DMS 273 (cell line): ENCODE measurements around the gene TMTC4.
"Not testable (repeated sequence)": the region's sequence is repeated elsewhere in the genome, so short reads cannot be mapped to it uniquely, and the experiment has no call there.

ENCODE experiments used
- DNase-seq: peaks from one replicate; lab custom pipeline; 2025; ENCODE audit not compliant: unreplicated experiment; lab: John Stamatoyannopoulos, UW

The TMTC4 gene

DNA sequence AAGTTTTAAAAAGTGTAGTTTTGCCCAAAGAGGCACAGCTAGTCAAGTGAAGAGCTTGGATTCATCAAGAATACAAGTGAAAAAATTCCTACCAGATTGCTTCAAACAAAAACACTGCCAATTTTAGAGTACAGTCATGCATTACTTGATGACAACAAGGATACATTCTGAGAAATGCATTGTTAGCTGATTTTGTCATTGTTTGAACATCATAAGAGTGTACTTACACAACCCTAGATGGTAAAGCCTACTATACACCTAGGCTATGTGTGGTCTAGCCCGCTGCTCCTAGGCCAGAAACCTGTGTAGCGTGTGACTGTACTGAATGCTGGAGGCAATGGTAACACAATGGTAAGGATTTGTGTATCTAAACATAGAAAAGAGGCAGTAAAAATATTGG is 41.1 kb downstream of the TMTC4 start:
- no peak for DNase-seq

DNA sequence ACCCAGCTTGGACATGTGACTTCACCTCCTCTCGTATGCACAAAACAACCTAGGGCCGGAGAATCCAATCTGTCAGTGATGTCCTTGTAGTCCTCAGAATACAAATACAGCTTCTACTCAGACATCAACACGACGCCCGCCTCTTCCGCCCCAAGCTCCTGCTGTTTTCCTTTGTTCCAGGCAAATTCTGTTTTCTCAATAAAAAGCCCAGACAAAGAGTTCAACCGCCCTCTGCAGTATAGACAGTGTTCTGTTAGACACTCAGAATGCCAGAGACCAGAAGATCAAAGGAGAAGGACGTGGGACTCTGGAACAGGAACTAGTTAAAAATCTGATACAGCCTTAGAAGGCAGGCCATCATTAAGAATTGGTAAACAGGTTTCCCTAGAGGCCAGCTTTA is 44.0 kb downstream of the TMTC4 start:
- no peak for DNase-seq

DNA sequence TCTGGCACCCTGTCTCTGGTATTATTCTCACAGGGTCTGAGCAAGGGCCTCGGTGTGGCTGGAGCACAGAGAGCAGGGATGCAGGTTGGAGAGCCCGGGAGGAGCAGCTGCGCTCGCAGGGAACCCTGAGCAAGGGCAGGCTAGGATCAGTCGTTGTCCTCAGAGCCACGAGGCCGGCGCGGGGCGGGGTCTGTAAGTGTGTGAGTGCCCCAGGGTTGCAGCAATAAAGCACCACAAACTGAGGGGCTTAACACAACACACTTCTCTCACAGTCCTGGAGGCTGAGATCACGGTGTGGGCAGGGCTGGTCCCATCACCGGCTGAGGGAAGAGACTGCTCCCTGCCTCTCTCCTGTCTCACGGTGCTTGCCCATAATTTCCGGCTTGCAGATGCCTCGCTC is 47.5 kb downstream of the TMTC4 start:
- no peak for DNase-seq

DNA sequence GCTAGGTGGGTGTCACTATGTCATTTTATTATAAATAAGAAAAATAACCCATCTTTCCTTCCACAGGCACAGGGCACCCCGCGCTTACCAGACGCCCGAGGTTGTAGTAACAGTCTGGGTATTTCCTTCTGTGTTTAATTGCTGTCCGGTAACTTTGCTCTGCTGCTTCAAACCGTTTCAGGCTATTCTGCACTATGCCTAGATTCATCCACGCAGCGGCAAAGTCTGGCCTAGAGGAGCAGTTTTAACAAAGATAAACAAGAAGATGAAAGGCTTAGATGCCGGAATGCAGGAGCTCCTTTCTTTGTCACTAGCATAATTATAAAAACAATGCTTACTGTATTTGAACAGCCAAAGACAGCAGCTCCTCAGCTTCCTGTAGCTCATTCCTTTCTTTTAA is 49.1 kb downstream of the TMTC4 start:
- DNase-seq, result no peak

DNA sequence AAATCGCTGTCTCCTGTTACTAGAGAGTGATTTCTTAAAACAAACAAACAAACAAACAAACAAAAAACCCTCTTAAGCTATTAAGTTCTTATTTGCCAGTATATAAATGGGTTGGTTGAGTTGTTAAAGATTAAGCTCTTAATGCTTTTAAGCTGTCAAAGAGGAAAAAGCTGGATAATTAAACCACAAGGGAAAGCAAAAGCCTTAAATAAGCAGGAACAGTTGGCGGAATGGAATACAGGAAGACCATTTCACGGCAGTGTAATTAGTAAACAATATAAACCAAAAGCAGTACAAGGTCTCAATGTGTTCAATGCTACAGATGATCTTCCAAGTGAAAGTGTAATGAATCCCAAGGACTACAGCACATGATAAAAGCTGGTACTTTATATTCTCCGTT is 53.8 kb downstream of the TMTC4 start:
- DNase-seq, result no peak

DNA sequence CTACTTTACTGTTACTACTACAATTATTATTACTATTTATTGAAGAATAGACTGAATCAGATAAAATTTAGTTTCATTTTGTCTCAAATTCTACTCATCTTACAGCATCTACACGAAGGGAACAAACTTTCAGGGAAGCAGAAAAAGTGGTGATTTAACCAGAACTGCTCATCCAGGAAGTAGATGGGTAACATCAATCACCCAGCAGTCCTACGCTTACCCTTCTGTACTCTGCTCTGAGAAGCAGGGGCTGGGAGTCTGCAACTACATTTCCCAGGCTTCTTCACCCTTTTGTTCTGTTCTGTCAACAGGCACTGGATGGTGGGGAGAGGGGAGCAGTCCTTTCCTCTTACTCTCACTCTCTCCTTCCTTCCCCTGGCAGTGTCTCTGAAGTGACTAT is 54.7 kb downstream of the TMTC4 start:
- DNase-seq, result no peak

DNA sequence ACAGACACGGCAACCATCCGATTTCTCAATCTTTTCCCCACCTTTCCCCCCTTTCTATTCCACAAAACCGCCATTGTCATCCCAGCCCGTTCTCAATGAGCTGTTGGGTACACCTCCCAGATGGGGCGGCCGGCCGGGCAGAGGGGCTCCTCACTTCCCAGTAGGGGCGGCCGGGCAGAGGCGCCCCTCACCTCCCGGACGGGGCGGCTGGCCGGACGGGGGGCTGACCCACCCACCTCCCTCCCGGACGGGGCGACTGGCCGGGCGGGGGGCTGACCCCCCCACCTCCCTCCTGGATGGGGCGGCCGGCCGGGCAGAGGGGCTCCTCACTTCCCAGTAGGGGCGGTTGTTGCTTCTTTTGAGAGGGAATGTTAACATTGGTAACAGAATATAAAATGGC is 55.7 kb downstream of the TMTC4 start:
- DNase-seq, result not testable (repeated sequence)

DNA sequence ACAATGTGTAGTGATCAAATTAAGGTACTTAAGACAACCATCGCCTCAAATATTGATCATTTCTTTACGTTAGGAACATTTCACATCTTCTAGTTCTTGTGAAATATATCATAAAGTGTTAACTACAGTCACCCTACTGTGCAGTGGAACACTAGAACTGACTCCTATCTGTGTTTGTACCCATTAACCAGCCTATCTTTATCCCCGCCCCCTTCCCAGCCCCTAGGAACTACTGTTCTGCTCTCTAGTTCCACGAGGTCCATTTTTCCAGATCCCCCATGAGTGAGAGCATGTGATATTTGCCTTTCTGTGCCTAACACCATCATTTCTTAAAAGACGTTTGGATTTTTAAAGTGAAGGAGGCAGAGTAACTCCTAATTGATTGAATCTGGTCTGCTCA is 61.6 kb downstream of the TMTC4 start:
- no peak for DNase-seq

DNA sequence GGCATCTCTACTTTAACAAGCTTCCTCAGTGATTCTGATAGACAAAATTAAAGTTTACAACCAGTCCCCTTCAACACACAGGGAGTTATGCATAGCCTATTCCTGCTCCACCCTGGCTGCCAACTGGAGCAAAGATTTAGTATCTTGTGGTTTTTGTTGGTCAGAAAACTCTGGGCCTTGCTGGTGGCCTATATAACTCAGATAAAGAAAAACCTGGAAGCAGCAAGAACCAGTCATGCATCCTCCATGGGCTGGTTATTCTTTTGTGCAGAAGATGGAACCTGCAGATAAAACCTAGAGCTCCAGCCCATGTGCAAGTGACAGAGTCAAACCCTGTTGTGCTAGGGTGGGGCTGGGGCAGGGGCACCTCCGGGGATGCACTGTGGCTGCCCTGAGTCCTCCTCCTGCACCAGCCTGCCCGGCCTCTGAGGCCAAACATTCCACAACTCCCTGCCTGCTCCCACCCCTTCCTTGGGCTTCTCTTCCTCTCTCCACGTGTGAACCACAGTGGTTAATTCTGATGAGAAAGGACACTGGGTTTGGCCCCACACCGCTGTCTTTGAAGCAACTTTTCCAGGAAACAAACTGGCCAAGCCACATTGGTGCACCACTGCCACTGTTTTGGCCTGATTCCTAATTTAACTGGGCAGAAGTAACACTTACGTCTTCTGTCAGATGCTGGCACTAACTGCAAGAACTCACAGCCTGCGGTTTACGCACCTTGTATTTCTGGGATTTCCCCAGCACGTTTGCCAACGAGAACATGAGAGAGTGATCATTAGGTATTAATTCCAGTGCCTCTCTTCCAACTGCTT is 62.7 kb downstream of the TMTC4 start:
- DNase-seq, result peak; percentile 12

DNA sequence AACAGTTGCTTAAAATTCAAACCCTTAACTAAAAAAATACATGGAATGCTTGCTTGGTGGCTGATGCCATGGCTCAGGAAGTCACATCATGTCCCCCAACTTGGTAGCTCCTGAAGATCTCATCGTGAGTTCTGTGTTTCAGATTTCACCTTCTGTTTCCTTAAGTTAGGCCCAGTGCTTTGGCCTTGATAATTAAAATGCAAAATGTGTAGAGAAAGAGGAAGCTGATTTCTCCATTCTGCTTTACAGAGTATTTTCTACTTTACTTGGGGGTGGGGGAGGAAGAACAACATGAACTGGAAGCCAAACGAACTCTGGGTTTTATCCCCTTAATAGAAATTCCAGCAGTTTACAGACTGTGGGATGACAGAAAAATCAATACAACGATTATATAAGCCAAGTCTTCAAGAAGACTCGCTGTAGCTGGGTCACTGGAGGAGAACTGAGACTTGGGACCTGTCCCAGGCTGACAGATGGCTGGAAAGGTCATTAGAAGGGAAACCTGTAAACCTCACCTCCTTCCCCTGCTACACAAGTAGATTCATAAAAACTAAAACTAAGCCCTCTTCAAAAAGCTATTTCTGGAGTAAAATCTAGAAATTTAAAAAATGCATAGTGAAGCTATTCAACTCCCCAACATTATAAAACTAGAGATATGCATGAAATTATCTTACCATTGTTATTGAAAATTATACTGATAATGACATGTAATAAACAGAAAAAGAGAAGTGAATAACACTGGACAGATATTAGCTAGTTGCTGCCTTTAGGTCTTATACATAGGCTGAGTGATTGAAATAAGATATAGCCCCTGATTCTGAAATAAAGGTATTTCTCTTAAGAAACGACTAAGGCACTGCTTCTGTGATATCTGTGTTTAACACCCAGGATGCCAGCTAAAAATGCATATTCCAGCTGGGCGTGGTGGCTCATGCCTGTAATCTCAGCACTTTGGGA is 63.9 kb downstream of the TMTC4 start:
- DNase-seq, result peak; percentile 68

DNA sequence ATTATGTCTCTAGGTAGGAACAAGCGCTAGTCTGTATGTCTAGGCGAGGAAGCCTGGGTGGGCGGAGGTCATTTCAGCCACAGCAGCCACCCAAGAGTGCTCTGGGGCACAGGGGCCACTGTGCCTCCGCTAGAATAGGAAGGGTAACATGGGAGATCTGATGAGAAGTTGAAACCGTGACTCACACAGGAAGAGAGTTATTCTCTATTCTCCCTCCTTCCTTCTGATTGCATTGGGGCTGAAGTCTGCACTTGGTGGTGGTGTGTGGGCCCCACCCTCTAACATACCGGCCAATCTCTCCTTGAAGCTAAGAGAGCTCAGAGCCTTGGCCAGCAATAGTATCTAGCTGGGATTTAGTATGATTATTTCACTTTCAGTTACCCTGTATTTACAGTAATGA is 65.7 kb downstream of the TMTC4 start:
- DNase-seq, result no peak

DNA sequence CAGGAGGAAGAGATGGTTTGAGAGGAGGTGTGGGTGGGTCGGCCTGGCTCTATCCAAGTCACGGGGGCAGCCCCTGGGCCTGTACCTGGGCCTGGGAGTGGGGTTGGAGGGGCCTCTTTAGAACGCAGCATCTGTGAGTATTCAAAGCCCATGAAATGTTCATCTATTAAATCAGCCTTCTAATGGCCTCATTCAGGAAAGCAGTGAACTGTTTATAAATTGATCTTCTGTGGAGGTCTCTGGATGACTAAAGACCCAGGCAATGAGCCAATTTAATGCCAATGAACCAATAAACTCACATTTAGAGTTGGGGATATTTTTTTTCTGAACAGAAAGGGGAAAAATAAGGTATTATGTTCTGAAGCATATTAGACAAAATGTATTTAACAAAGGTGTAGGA is 66.1 kb downstream of the TMTC4 start:
- DNase-seq, result no peak

DNA sequence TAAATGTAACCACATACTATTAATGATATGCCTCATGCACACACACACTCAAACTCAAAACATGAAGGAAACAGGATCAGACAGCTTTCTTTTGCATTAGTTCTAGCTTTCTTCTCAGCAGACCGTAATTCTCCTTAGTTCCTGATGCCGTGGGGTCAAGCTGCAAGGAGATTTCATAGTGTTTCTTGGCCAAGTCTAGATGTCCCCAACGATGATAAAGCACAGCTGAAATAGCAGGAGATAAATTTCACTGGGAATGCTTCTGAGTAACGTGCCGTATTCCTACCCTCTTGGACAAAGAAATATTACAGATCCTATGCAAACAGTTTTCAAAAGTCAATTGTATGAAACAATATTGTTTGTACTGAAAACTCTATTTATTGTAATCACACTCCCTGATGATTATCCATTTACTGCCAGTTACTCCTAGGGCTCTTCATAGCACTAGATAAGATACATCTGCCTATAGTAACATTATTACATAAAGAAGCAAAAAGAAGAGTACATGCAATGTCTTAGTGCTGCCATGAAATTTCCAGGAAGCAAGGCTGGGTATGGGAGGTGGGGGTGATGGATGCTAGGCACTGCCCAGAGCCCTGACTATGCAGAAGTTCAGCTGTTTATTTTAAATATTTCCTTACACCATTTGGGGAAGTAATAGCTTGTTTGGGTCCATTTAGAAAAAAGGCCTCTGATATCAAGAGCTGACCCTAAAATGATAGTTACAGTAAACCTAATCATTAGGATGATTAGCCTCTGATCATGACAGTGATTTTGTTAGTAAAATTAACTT is 69.5 kb downstream of the TMTC4 start:
- DNase-seq, result no peak

DNA sequence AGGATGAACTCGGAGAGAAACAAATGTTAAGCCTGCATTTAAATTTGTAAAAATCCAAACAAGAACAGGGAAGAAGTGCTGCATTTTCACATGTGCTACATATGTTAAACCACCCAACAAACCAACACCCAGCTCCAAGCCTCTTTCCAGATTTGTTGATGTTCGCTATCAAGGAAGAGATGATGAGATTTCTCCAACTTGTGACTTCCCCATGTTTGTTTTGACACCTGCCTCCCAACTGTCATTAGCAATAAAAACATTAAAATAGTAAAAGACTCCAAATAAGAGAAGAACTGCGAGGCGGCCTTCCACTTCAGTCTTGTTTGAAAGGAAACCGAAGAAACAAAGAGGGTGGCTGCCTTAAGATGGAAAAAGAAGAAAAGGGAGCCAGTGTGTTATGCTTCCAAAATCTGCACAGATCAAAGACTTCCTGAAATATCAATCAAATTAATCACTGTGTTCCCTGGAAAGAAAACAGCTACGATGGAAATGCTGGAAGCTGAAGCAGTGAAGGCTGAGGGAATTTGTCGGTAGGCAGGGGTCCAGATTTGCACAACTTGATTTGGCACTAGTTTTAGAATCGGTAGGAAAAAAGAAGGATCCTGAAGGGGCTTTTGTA is 72.0 kb downstream of the TMTC4 start:
- DNase-seq, result no peak

DNA sequence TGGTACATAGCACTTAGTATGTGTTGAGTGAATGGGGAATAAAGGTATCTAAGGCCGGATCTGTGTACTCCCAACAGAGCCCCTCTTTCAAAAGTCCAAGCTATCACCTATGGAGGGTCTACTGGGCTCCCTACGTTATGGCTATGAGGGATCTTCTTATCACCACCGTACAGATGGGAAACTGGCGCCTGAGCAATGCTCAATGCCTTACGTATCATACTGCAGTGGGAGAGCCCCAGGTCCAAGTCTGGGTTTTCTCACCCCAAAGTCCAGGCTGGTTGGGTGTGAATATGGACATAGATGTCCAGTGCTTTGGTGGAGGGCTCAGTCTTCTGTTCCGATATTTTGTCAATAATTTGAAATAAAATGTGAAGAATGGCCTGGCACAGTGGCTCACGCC is 72.9 kb downstream of the TMTC4 start:
- no peak for DNase-seq

DNA sequence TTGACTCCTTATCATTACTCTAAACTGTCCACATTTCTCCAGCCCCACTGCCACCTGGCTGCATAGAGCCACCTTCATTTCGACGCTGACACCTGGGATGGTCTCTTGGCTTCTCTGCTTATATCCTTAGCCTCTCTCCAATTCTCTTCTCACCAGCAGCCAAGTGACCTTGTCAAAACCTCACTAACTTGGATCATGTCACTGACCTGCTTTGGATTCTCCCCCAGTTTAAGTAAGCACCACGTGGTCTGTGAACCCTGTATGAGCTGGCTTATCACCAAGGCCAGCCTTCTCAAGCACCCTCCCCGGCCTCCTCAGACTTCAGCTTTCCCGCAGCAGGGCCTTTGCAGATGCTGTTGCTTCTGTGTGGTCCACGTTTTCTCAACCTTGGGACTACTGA is 73.7 kb downstream of the TMTC4 start:
- DNase-seq, result no peak

DNA sequence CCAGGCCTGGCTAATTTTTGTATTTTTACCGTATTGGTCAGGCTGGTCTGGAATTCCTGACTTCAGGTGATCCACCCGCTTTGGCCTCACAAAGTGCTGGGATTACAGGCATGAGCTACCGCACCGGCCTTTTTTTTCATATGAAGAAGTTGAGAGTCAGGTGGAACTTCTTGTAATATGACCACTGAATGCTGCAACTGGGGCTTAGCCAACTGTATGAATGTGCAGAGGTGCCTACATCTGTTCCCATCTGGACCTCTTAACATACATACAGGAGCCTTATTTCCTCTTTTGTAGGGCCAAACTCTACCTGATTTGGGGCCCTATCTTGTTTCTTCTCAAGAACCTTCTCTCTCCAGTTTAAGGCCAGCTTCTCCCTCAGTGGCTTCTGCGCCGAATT is 74.1 kb downstream of the TMTC4 start:
- DNase-seq, result peak; percentile 21

DNA sequence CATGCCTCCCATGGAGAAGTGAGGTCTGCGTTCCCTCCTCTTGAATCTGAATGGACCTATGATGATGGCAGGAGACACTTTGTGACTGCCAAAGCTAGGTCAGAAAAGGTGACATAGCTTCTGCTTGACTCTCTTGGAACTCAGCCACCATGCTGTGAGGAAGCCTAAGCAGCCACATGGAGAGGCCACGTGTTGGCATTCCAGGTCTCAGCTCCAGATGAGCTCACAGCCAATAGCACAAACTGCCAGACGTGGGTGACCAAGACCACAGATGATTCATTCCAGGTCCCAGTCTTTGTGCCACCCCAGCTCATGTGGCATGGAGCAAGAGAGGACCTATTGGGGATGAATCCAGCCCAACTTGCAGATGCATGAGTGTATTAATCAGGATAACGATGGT is 77.3 kb downstream of the TMTC4 start:
- DNase-seq, result no peak

DNA sequence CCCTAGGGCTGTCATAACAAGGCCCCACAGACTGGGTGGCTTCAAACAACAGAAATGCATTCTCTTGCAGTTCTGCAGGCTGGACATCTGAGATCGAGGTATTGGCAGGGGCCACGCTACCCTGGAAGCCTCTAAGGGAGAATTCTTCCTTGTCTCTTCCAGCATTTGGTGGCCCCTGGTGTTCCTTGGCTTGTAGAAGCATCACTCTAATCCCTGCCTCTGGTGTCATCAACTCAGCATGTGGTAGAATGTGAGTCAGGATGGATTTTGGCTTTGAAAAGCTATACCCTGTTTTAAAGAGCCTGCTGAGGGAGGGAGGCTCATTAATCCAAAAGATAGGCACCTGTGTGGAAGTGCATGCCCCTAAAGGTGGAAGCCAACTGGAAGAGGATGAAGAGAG is 78.1 kb downstream of the TMTC4 start:
- no peak for DNase-seq

DNA sequence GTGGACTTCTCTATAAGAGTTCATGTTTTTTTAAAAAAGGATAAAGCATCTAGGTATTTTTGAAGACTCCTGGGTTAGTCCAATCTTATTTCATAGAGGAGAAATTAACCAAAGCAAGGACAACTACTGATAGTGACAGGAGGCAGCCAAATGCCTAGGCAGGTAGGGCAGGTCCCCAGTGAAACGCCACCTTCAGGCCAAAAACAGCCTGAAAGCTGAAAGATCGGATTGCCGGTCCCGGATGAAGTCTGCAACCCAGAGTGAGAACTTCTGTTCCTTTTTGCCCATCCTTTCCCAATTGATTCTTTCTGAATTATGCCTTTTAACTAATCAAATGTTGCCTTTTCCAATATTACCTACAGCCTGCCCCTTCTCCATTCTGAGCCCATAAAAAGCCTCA is 79.9 kb downstream of the TMTC4 start:
- DNase-seq, result peak; percentile 24

DNA sequence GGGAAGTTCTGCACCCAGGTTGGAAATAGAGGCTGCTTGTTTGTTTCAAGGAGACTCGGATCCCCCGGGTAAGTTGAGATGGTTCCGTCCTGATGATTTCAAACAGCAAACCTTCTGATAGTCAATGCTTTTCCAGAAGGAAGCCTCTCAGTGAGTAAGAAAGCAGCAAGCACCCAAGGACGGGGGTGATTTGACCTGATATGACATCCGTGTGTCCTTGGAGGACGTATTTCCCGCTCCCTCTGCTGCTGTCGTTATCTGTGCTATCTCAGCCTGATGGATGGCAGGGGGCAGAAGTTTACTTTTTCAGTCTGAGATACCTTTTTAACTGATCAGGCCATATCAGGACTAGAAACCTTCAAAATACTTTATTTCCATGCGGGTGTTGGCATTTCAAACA is 80.3 kb downstream of the TMTC4 start:
- no peak for DNase-seq
